ENCODE data around the gene SEMA4C. TPM values are rescaled to one million over a fixed set of nuclear protein-coding genes. Genes with fewer than 3 reads are reported as not detected.

Gene SEMA4C
- total and polyA plus RNA-seq, 9 of the 15 experiments (the other 6 are each of a cell fraction or from before 2014, with no cell fraction given) = 0.32 to 59.7 (median 23.9) TPM

GRCh38 chr2:96868555-96869280 is 1.2 kb downstream of the SEMA4C start (continued):
- TF ChIP-seq TSHZ1 (CRISPR knock-in tag; IDR thresholded peaks at IDR 0.05) (no peak), ZNF140 (CRISPR knock-in tag; IDR thresholded peaks at IDR 0.05) (no peak), NBN (IDR thresholded peaks at IDR 0.05; ENCODE audit: low read depth) (no peak), PTTG1 (tag; IDR thresholded peaks at IDR 0.05; ENCODE audit: low read depth) (no peak), EZH2 (IDR thresholded peaks at IDR 0.05; ENCODE audit: borderline replicate concordance, low read depth, low read length) (no peak), FOXP1 (CRISPR knock-in tag; IDR thresholded peaks at IDR 0.05) (no peak), MYC (IDR thresholded peaks at IDR 0.05; ENCODE audit: low read depth, low read length) (peak; percentile 89), MYC (CRISPR knock-in tag; IDR thresholded peaks at IDR 0.05; ENCODE audit: borderline replicate concordance, low read depth) (no peak), ZNF655 (CRISPR knock-in tag; IDR thresholded peaks at IDR 0.05) (no peak), ID3 (CRISPR knock-in tag; IDR thresholded peaks at IDR 0.05) (no peak), ID3 (tag; IDR thresholded peaks at IDR 0.05) (no peak), ASH1L (IDR thresholded peaks at IDR 0.05; ENCODE audit: borderline replicate concordance, low read depth, partially characterized antibody) (no peak), AFF4 (CRISPR knock-in tag; IDR thresholded peaks at IDR 0.05) (no peak; the same call in 1 of the 2 replicates), ZNF3 (CRISPR knock-in tag; IDR thresholded peaks at IDR 0.05) (no peak), CBX8 (IDR thresholded peaks at IDR 0.05; ENCODE audit: borderline replicate concordance, extremely low read depth, low read depth, low read length, poor library complexity, severe bottlenecking) (no peak), RBM22 (IDR thresholded peaks at IDR 0.05; ENCODE audit: low read depth, low read length, poor library complexity, severe bottlenecking) (peak; percentile 28)
